Right lobe of liver (tissue), 4 donors: ENCODE data around the gene SMOC1.

ENCODE experiments used
- POLR2A ChIP-seq: fragments of 450-650 bp; IDR thresholded peaks from one replicate; pipeline ENCODE4 v1.6.1; 2017; ENCODE audit warnings: antibody characterized with exemption, mild to moderate bottlenecking
- TF ChIP-seq, protein P1 (sequence below), 4 donors: fragments of 200-600 bp in 3 of 4; fragments of 450-650 bp in 1 of 4; IDR thresholded peaks; one replicate each; pipeline versions ENCODE4 v1.5.1 to v1.8.0; 2016 to 2022; ENCODE audit warnings: antibody characterized with exemption in 4 of 4, mild to moderate bottlenecking in 2 of 4
- donor health status: DM: no; HTN: no; CAD: no.
- donor health status: DM: no; HTN: no; CAD: no.
- donor health status: DM: no; HTN: yes; CAD: no.

DNA sequence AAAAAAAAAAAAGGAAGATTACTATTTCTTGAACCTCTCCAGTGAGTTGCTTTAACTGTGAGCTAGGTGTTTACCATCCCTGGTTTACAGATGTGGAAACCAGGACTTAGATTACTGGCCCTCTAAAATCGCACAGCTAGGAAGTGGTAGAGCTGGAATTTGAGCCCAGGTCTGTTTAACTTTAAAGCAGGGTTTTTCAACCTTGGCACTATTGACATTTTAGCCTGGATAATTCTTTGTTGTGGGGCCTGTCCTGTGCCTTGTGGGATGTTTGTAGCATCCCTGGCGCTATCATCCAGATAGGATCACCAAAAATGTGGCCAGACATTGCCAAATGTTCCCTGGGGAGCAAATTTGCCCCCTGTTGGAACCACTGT is 28.5 kb upstream of the SMOC1 start:
- no peak for TF ChIP-seq POLR2A
- TF ChIP-seq, protein P1, sequence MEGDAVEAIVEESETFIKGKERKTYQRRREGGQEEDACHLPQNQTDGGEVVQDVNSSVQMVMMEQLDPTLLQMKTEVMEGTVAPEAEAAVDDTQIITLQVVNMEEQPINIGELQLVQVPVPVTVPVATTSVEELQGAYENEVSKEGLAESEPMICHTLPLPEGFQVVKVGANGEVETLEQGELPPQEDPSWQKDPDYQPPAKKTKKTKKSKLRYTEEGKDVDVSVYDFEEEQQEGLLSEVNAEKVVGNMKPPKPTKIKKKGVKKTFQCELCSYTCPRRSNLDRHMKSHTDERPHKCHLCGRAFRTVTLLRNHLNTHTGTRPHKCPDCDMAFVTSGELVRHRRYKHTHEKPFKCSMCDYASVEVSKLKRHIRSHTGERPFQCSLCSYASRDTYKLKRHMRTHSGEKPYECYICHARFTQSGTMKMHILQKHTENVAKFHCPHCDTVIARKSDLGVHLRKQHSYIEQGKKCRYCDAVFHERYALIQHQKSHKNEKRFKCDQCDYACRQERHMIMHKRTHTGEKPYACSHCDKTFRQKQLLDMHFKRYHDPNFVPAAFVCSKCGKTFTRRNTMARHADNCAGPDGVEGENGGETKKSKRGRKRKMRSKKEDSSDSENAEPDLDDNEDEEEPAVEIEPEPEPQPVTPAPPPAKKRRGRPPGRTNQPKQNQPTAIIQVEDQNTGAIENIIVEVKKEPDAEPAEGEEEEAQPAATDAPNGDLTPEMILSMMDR (IDR thresholded peaks at IDR 0.05): no peak
